GM23338 (cell line): ENCODE measurements around the gene RFX6. TPM values are rescaled to one million over a fixed set of nuclear protein-coding genes. Genes with fewer than 3 reads are reported as not detected.

Source experiments
- ATAC-seq: fragments of 200-7000 bp; cut with Tn5 transposase; 3 replicates; pipeline ENCODE4 v1.9.1; 2020
- DNase-seq: peaks from one replicate; pipeline ENCODE4 v3.0.0-alpha.2; 2015; ENCODE audit warnings: low spot score
- H2AFZ ChIP-seq: fragments of 200-600 bp; sonication (generic); 2 replicates; pipeline ENCODE4 v1.8.0; 2016; ENCODE audit warnings: antibody characterized with exemption, mild to moderate bottlenecking, moderate library complexity
- H3F3A ChIP-seq: fragments of 200-600 bp; sonication (generic); replicated peaks from 2 replicates; pipeline ENCODE4 v1.8.0; 2017; ENCODE audit warnings: antibody characterized with exemption, mixed run types, low read depth
- H3K27ac ChIP-seq: fragments of 200-600 bp; sonication (generic); 2 replicates; pipeline ENCODE4 v1.6.1; 2016; ENCODE audit warnings: low read depth
- H3K27me3 ChIP-seq: fragments of 200-600 bp; sonication (generic); 2 replicates; pipeline ENCODE4 v1.8.0; 2016; ENCODE audit warnings: mild to moderate bottlenecking, mixed run types, moderate library complexity; ENCODE audit not compliant: insufficient read depth
- H3K36me3 ChIP-seq: fragments of 200-600 bp; sonication (generic); 2 replicates; pipeline ENCODE4 v1.8.0; 2016; ENCODE audit warnings: mild to moderate bottlenecking; ENCODE audit not compliant: insufficient read depth
- H3K4me1 ChIP-seq: fragments of 200-600 bp; sonication (generic); 2 replicates; pipeline ENCODE4 v1.8.0; 2016; ENCODE audit warnings: mild to moderate bottlenecking, moderate library complexity; ENCODE audit not compliant: insufficient read depth
- H3K4me2 ChIP-seq: fragments of 200-600 bp; sonication (generic); 2 replicates; pipeline ENCODE4 v1.7.1; 2017; ENCODE audit warnings: mixed run types
- H3K4me3 ChIP-seq: fragments of 200-600 bp; sonication (generic); 2 replicates; pipeline ENCODE4 v1.6.1; 2016; ENCODE audit warnings: mixed run types
- H3K79me2 ChIP-seq: fragments of 200-600 bp; sonication (generic); replicated peaks from 2 replicates; pipeline ENCODE4 v1.8.0; 2017; ENCODE audit warnings: mild to moderate bottlenecking; ENCODE audit not compliant: insufficient read depth
- H3K9me2 ChIP-seq: fragments of 200-600 bp; sonication (generic); 2 replicates; pipeline ENCODE4 v1.8.0; 2017; ENCODE audit not compliant: insufficient read depth
- H4K20me1 ChIP-seq: fragments of 200-600 bp; sonication (generic); replicated peaks from 2 replicates; pipeline ENCODE4 v1.8.0; 2017; ENCODE audit warnings: mild to moderate bottlenecking; ENCODE audit not compliant: insufficient read depth
- H3K27ac Mint-ChIP-seq: 2 replicates; pipeline ENCODE4 v1.8.0; 2020; ENCODE audit warnings: inconsistent platforms, mild to moderate bottlenecking, moderate library complexity, mixed read lengths
- H3K27me3 Mint-ChIP-seq: 3 replicates; pipeline ENCODE4 v1.8.0; 2022; ENCODE audit warnings: low read depth, mild to moderate bottlenecking, moderate library complexity, mixed read lengths, inconsistent platforms; ENCODE audit not compliant: insufficient read depth, poor library complexity
- H3K36me3 Mint-ChIP-seq: 3 replicates; pipeline ENCODE4 v1.8.0; 2021; ENCODE audit warnings: low read depth, mild to moderate bottlenecking, inconsistent platforms, moderate library complexity, mixed read lengths
- H3K4me1 Mint-ChIP-seq: 3 replicates; pipeline ENCODE4 v1.8.0; 2020; ENCODE audit warnings: mild to moderate bottlenecking, inconsistent platforms, mixed read lengths
- H3K4me3 Mint-ChIP-seq: 3 replicates; pipeline ENCODE4 v1.8.0; 2021; ENCODE audit warnings: moderate library complexity, mild to moderate bottlenecking, inconsistent platforms, mixed read lengths
- H3K9me3 Mint-ChIP-seq: 3 replicates; pipeline ENCODE4 v1.8.0; 2020; ENCODE audit warnings: moderate library complexity, mild to moderate bottlenecking, inconsistent platforms, mixed read lengths
- CREB1 ChIP-seq: fragments of 250-450 bp; sonication (Bioruptor Pico); IDR thresholded peaks from 2 replicates; pipeline ENCODE4 v1.5.0; 2020; ENCODE audit warnings: low read depth, mild to moderate bottlenecking, moderate library complexity
- CTCF ChIP-seq, 2 experiments: fragments of 200-600 bp in 1 of 2; sonication (generic) in 1 of 2; conservative IDR thresholded peaks; 2 replicates each; pipeline versions ENCODE4 v1.5.1 to v1.6.1; 2016 to 2017; ENCODE audit warnings: antibody characterized with exemption in 2 of 2, low read depth in 2 of 2, mild to moderate bottlenecking in 2 of 2, moderate library complexity in 1 of 2
- ETS1 ChIP-seq: IDR thresholded peaks from 2 replicates; pipeline ENCODE4 v1.6.1; 2016; ENCODE audit warnings: antibody characterized with exemption
- EZH2 ChIP-seq: fragments of 200-600 bp; sonication (generic); IDR thresholded peaks from one replicate; pipeline ENCODE4 v1.8.0; 2017; ENCODE audit warnings: antibody characterized with exemption, mild to moderate bottlenecking, low read depth; ENCODE audit not compliant: unreplicated experiment
- EZH2phosphoT487 ChIP-seq: fragments of 200-600 bp; sonication (generic); IDR thresholded peaks from one replicate; pipeline ENCODE4 v1.8.1; 2018; ENCODE audit warnings: antibody characterized with exemption; ENCODE audit not compliant: unreplicated experiment
- JUNB ChIP-seq: IDR thresholded peaks from one replicate; pipeline ENCODE4 v1.6.1; 2016; ENCODE audit warnings: antibody characterized with exemption; ENCODE audit not compliant: unreplicated experiment
- NANOG ChIP-seq: IDR thresholded peaks from 2 replicates; pipeline ENCODE4 v1.6.1; 2016; ENCODE audit warnings: antibody characterized with exemption, borderline replicate concordance
- POLR2AphosphoS5 ChIP-seq: IDR thresholded peaks from 2 replicates; pipeline ENCODE4 v1.6.1; 2016; ENCODE audit warnings: antibody characterized with exemption, low read depth
- REST ChIP-seq: IDR thresholded peaks from one replicate; pipeline ENCODE4 v1.6.1; 2018; ENCODE audit warnings: antibody characterized with exemption; ENCODE audit not compliant: unreplicated experiment
- STAT1 ChIP-seq: IDR thresholded peaks from one replicate; pipeline ENCODE4 v1.6.1; 2016; ENCODE audit warnings: antibody characterized with exemption; ENCODE audit not compliant: unreplicated experiment
- ZNF114 ChIP-seq: fragments of 250-450 bp; sonication (Bioruptor Pico); IDR thresholded peaks from 2 replicates; pipeline ENCODE4 v1.5.0; 2020; ENCODE audit warnings: mild to moderate bottlenecking, moderate library complexity
- ZNF331 ChIP-seq: fragments of 250-450 bp; sonication (Bioruptor Pico); IDR thresholded peaks from 2 replicates; pipeline ENCODE4 v1.5.0; 2020; ENCODE audit warnings: low read depth, mild to moderate bottlenecking, moderate library complexity
- ZNF462 ChIP-seq: fragments of 250-450 bp; sonication (Bioruptor Pico); IDR thresholded peaks from 2 replicates; pipeline ENCODE4 v1.5.0; 2020; ENCODE audit warnings: mild to moderate bottlenecking, moderate library complexity
- polyA plus RNA-seq: library from polyadenylated mRNA; unstranded; fragments of >200 nt; fragmentation: Nextera tagmentation; extraction: Ambion mirVana; gene quantifications from 2 replicates; pipeline ENCODE4 v1.2.1, GENCODE V29; 2016
- total RNA-seq: library from RNA; depleted of rRNA; stranded (reverse); fragments of >200 nt; shearing (Covaris generic); gene quantifications from 2 replicates; pipeline ENCODE4 v1.2.3, GENCODE V29; 2014

The RFX6 gene
- total and polyA plus RNA-seq, 2 experiments from 2014 or later: 0.35 TPM; not detected in 1

- DNase-seq: no peak
- H3K36me3 ChIP-seq: no peaks in the 10 kb centered on the region
- H3K4me2 ChIP-seq: no peak overlapping the region
- H3K27me3 ChIP-seq: no peaks in the 10 kb centered on the region
- no peaks in the 10 kb centered on the region for H3K79me2 ChIP-seq
- H3K4me1 ChIP-seq: no peaks in the 10 kb centered on the region
- TF ChIP-seq NANOG (no peak), EZH2 (no peak), POLR2AphosphoS5 (no peak), STAT1 (no peak), ZNF114 (CRISPR knock-in tag) (no peak), ZNF331 (CRISPR knock-in tag) (no peak), ZNF462 (CRISPR knock-in tag) (no peak), JUNB (no peak), EZH2phosphoT487 (no peak), ETS1 (no peak), REST (no peak), CREB1 (CRISPR knock-in tag) (no peak), CTCF (conservative IDR thresholded peaks at IDR 0.05; ENCODE audit: low read depth in 2 of 2) (no peak)
- no peaks in the 10 kb centered on the region for H3K4me1 Mint-ChIP-seq
- H3K4me3 ChIP-seq: no peak overlapping the region
- no peak overlapping the region for H3K27ac ChIP-seq
- no peak for ATAC-seq
- H3K4me3 Mint-ChIP-seq: no peak overlapping the region
- no peaks in the 10 kb centered on the region for H3K27me3 Mint-ChIP-seq
- H3K36me3 Mint-ChIP-seq: no peaks in the 10 kb centered on the region
- no peaks in the 10 kb centered on the region for H4K20me1 ChIP-seq
- no peaks in the 10 kb centered on the region for H3K9me2 ChIP-seq
- no peaks in the 10 kb centered on the region for H3F3A ChIP-seq
- H2AFZ ChIP-seq: no peak overlapping the region
- H3K27ac Mint-ChIP-seq: no peak overlapping the region
- no peaks in the 10 kb centered on the region for H3K9me3 Mint-ChIP-seq
Measured at GRCh38 chr6:116842459-116842858, 34.6 kb upstream of the RFX6 start.
